ENCODE data around the gene GJA4.

The GJA4 gene

DNA sequence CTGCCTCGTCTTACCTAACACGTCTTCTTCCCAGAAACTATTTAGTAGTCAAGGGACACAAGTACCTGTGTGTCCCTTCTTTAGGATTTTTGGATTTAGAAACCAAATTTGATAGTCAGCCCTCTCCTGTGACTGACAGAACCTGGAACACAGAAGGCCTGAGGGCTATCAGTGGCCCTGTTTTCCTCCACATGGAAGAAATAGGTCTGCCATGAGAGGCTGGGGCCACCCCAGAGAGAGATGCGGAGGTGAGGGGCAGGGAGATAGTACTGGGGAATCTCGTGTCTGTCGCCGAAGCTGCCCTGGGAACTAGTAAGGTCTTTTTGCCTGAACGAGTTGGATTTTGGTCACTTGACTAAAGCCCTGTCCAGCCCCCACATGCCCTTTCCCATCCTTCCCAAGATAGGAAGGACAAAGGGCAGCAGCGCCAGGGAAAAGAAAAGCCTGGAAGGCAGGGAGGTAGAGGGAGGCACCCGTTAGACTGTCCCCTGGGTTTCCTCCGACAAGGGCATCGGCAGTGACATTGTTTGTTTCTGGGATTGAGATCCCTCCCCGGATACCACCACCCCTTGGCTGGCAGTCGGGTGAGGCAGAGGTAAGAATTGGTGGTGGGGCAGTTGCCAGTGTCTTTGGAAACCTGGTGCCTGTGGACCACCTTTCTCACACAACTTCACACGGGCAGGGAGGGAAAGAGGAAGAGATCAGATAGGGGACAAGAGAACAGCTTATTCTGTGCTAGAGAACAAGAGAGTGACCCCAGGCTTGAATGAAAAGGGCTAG, 46.9 kb downstream of the GJA4 start:
- DNase-seq (ENCODE audit: low read depth), result no peak

DNA sequence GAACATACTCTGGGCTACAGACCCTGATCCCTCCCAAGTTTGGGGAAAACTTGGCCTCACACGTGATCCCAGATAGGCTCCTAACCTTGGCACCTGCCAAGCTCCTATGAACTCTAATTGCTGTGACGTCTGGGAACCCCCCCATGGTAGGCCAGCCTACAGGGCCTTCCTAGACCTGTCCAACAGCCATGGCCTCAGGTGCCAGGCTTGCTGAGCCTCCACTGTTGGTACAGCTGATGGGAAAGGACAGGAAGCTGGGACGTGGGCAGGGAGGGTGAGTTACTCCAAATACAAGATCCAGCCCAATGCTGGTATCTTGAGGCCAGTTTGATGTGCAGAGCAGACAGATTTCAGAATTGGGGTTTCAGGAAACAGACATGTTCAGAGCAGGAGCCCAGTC, 47.6 kb downstream of the GJA4 start:
- no peak for DNase-seq (ENCODE audit: low read depth)

DNA sequence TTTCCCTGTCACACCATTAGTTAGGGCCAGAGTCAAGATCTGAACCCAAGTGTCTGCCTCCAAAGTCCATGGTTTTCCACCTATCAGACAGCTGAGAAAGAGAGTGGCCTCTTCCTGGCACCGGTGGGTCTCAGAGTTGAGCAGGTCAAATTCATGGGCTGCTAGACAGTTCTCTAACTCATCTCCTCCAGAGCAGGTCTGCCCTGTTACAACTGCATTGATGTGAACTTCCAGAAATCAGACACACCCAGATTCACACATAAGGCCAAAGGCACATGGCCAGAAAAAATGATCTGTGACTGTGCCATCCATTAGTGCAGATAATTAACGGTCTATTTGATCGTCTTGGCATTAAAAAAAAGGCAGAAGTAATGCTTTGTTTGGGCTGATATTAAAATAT, 49.3 kb downstream of the GJA4 start:
- no peak for DNase-seq (ENCODE audit: low read depth)

DNA sequence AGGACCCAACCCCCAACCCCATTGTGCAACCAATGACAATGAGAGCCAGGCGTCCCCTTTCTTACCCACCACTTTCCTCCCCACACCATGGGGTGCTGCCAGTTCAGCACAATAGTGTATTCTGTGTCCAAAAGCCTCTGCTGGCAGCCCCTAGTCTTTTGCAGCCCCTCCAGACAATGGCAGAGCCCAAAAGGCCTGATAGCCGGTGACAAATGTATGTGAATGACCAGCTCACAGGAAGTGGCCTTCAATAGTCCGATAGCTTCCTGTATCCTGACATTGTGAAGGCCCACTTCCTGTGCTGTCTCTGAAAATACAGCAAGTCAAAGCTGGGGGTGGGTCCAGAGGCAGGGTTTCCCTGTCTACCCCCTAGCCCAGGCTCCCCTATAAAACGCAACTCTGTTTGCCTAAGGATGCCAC, 50.2 kb downstream of the GJA4 start:
- DNase-seq (ENCODE audit: low read depth), result no peak

DNA sequence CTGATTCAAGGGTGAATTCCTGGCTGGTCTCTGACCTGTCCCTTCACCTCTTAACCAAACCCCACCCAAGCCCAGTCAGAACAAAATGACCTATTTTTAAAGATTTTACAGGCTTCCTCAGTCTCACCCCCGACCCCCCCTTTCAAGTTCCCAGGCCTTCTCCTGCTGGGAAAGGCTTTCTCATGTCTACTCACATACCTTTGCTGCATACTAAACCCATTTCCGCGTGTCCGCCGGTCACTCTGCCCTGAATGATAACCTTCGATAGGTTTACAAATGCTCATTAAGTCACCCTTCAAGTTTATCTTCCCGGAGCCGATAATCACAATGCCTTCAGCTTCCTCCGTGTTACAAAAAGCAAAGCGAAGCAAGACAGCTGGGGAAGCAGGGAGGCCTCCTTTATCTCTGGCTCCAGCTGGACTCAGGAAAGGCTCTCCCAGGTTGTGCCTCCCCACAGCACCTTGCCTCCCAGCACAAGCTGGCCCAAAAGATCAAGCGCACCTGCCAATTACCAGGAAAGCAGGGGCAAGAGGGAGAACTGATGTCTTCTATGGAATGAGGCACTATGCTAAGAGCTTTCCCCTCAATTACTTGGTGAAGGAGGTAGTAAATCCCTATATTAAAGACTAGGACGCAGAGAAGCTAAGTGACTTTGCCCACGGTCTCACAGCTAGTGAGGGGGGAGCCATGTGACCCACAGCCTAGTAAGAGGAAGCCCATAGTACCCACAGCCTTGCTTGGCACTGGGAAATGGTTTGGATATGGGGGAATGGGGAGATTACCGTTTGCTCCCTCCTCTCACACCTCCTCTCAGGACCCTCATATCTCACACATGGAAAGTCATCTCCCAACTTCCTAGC, 50.8 kb downstream of the GJA4 start:
- no peak for DNase-seq (ENCODE audit: low read depth)

DNA sequence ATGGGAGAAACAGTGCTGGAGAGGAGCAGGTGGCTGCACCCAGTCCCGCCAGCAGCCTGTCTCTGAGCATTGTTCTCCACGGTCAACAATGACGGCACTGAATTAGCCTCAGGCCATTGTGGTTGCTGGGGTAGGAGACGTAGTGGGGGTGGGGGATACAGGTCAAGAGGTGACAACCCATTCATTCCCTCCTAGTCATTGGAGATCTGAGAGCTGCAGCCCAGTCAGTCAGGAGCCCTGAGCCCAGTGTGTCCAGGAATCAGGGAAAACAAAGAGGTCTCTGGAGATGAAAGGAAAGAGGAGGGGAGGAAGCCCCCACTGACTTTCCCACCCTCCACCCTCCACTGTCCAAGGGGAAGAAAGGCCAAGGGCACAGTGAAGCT, 51.4 kb downstream of the GJA4 start:
- DNase-seq (ENCODE audit: low read depth), result no peak

All from GM04504 (cell line).